Endothelial cell of umbilical vein (primary cell): ENCODE measurements around the gene PCGF3.

ENCODE experiments used
- CTCF ChIP-seq, 2 donors: IDR thresholded peaks; 1 replicate in 1 of 2; 2 replicates in 1 of 2; pipeline ENCODE4 v1.5.1; 2011; ENCODE audit warnings: low read length in 2 of 2, mild to moderate bottlenecking in 2 of 2, moderate library complexity in 2 of 2, control low read depth in 1 of 2, inconsistent platforms in 1 of 2, low read depth in 1 of 2; ENCODE audit not compliant: insufficient read depth in 1 of 2; ENCODE audit errors: extremely low read depth in 1 of 2
- EZH2 ChIP-seq: IDR thresholded peaks from 2 replicates; pipeline ENCODE4 v1.6.1; 2012; ENCODE audit warnings: borderline replicate concordance, low read depth, mild to moderate bottlenecking, moderate library complexity, low read length, inconsistent platforms; ENCODE audit not compliant: severe bottlenecking
- FOS ChIP-seq: IDR thresholded peaks from 2 replicates; pipeline ENCODE4 v1.6.1; 2011; ENCODE audit warnings: mild to moderate bottlenecking, low read length, moderate library complexity, borderline replicate concordance; ENCODE audit not compliant: insufficient read depth
- MAX ChIP-seq: IDR thresholded peaks from 2 replicates; pipeline ENCODE4 v1.6.1; 2011; ENCODE audit not compliant: insufficient read depth, insufficient read length
- POLR2A ChIP-seq: IDR thresholded peaks from 2 replicates; pipeline ENCODE4 v1.6.1; 2012; ENCODE audit warnings: low read depth, mild to moderate bottlenecking, control low read depth, low read length
- POLR2AphosphoS5 ChIP-seq: IDR thresholded peaks from 2 replicates; pipeline ENCODE4 v1.6.1; 2012; ENCODE audit warnings: low read depth, mild to moderate bottlenecking, control low read depth, low read length, moderate library complexity; ENCODE audit not compliant: insufficient read depth

- TF ChIP-seq CTCF (IDR thresholded peaks at IDR 0.05; ENCODE audit: extremely low read depth in 1 of 2, insufficient read depth in 1 of 2, low read depth in 1 of 2, low read length in 2 of 2) (no peak), POLR2A (no peak), POLR2AphosphoS5 (no peak), FOS (no peak), EZH2 (peak; percentile 100), MAX (no peak)
Observed at GRCh38 chr4:794900-795725, 89.5 kb downstream of the PCGF3 start.
